Adrenal gland (tissue), 5 donors: ENCODE measurements around the gene TDRD9.
A peak's percentile ranks its signal among the peaks of the same experiment; 100 is the strongest.

Source experiments
- CTCF ChIP-seq, 6 experiments: fragments of 450-650 bp in 4 of 6; fragments of 200-600 bp in 2 of 6; sonication (generic) in 1 of 6; IDR thresholded peaks; 1 replicate in 5 of 6; 2 replicates in 1 of 6; pipeline versions ENCODE4 v1.5.1 to v1.8.0; 2016 to 2021; ENCODE audit warnings: antibody characterized with exemption in 6 of 6, mild to moderate bottlenecking in 2 of 6, moderate library complexity in 1 of 6
- POLR2A ChIP-seq, 2 donors: fragments of 450-650 bp; IDR thresholded peaks; one replicate each; pipeline ENCODE4 v1.6.1; 2017; ENCODE audit warnings: antibody characterized with exemption in 2 of 2, mild to moderate bottlenecking in 2 of 2, moderate library complexity in 1 of 2
- donor health status: DM: no; HTN: no; CAD: no.

GRCh38 chr14:104075530-104076151 is 147.4 kb downstream of the TDRD9 start:
- TF ChIP-seq CTCF (IDR thresholded peaks at IDR 0.05) (peak in 3 of 6 experiments; percentile 7 to 35 (median 22)), POLR2A (IDR thresholded peaks at IDR 0.05) (no peak)
